Ishikawa (cell line): ENCODE data around the gene GZF1.

ENCODE experiments used
- CEBPB ChIP-seq: IDR thresholded peaks from 2 replicates; pipeline ENCODE4 v1.6.1; 2012
- CREB1 ChIP-seq: IDR thresholded peaks from 2 replicates; pipeline ENCODE4 v1.6.1; 2012; ENCODE audit warnings: low read depth
- EGR1 ChIP-seq: IDR thresholded peaks from 2 replicates; pipeline ENCODE4 v1.6.1; 2012
- EP300 ChIP-seq: IDR thresholded peaks from 2 replicates; pipeline ENCODE4 v1.6.1; 2012; ENCODE audit warnings: borderline replicate concordance
- FOXM1 ChIP-seq: IDR thresholded peaks from 2 replicates; pipeline ENCODE4 v1.6.1; 2012; ENCODE audit warnings: low read depth, borderline replicate concordance
- MAX ChIP-seq: IDR thresholded peaks from 2 replicates; pipeline ENCODE4 v1.6.1; 2012
- NFIC ChIP-seq: IDR thresholded peaks from 2 replicates; pipeline ENCODE4 v1.6.1; 2012
- RAD21 ChIP-seq: IDR thresholded peaks from 2 replicates; pipeline ENCODE4 v1.6.1; 2012; ENCODE audit warnings: low read depth
- REST ChIP-seq: IDR thresholded peaks from 2 replicates; pipeline ENCODE4 v1.6.1; 2012; ENCODE audit warnings: low read depth, mild to moderate bottlenecking
- TAF1 ChIP-seq: IDR thresholded peaks from 2 replicates; pipeline ENCODE4 v1.6.1; 2012; ENCODE audit warnings: low read depth, mild to moderate bottlenecking
- TCF12 ChIP-seq: IDR thresholded peaks from 2 replicates; pipeline ENCODE4 v1.6.1; 2012; ENCODE audit warnings: low read depth
- TEAD4 ChIP-seq: IDR thresholded peaks from 2 replicates; pipeline ENCODE4 v1.6.1; 2012
- USF1 ChIP-seq: IDR thresholded peaks from 2 replicates; pipeline ENCODE4 v1.6.1; 2012
- YY1 ChIP-seq: IDR thresholded peaks from 2 replicates; pipeline ENCODE4 v1.6.1; 2012; ENCODE audit warnings: low read depth
- ZBTB7A ChIP-seq: IDR thresholded peaks from 2 replicates; pipeline ENCODE4 v1.6.1; 2012; ENCODE audit warnings: low read depth

GZF1 gene

GRCh38 chr20:23387118-23387443, 25.1 kb downstream of the GZF1 start:
- TF ChIP-seq ZBTB7A (no peak), NFIC (no peak), EGR1 (no peak), EP300 (no peak), MAX (no peak), REST (no peak)

- TF ChIP-seq EGR1 = no peak
- no peak for TF ChIP-seq RAD21
- TF ChIP-seq CEBPB = no peak
- no peak for TF ChIP-seq TCF12
- TF ChIP-seq YY1 = no peak
- TF ChIP-seq EP300 = no peak
These were observed 28.3 kb downstream of the GZF1 start for GRCh38 chr20:23390091-23390774.

- no peak for TF ChIP-seq MAX
- no peak for TF ChIP-seq ZBTB7A
- no peak for TF ChIP-seq TCF12
- no peak for TF ChIP-seq EGR1
- no peak for TF ChIP-seq USF1
- TF ChIP-seq NFIC = no peak
- no peak for TF ChIP-seq TAF1
- TF ChIP-seq REST = no peak
These were observed 29.8 kb downstream of the GZF1 start for GRCh38 chr20:23391707-23392310.

GRCh38 chr20:23393996-23394775, 32.2 kb downstream of the GZF1 start:
- TF ChIP-seq MAX (no peak), FOXM1 (no peak), TAF1 (no peak), TCF12 (no peak), CEBPB (no peak), NFIC (no peak), ZBTB7A (no peak), USF1 (no peak)

- TF ChIP-seq ZBTB7A (no peak), TCF12 (no peak), EP300 (no peak), TEAD4 (no peak), RAD21 (no peak), CREB1 (no peak), NFIC (no peak), MAX (no peak), FOXM1 (no peak), YY1 (no peak), EGR1 (no peak), REST (no peak), TAF1 (no peak), USF1 (no peak), CEBPB (no peak)
These were observed 35.1 kb downstream of the GZF1 start for GRCh38 chr20:23396950-23397627.
